Breast epithelium (tissue), 3 donors: ENCODE measurements around the gene OR7E24.

Experiments used
- POLR2A ChIP-seq: fragments of 450-650 bp; IDR thresholded peaks from one replicate; pipeline ENCODE4 v1.6.1; 2016; ENCODE audit warnings: antibody characterized with exemption, mild to moderate bottlenecking, moderate library complexity
- POLR2AphosphoS5 ChIP-seq, 3 donors: sonication (generic); formaldehyde crosslinking; IDR thresholded peaks; one replicate each; pipeline ENCODE4 v1.6.1; 2017; ENCODE audit warnings: antibody characterized with exemption in 3 of 3
- TF ChIP-seq, protein P1 (sequence below), 3 donors: fragments of 450-650 bp; IDR thresholded peaks; one replicate each; pipeline ENCODE4 v1.5.1; 2016 to 2017; ENCODE audit warnings: antibody characterized with exemption in 3 of 3, mild to moderate bottlenecking in 3 of 3, moderate library complexity in 3 of 3

- TF ChIP-seq, protein P1, sequence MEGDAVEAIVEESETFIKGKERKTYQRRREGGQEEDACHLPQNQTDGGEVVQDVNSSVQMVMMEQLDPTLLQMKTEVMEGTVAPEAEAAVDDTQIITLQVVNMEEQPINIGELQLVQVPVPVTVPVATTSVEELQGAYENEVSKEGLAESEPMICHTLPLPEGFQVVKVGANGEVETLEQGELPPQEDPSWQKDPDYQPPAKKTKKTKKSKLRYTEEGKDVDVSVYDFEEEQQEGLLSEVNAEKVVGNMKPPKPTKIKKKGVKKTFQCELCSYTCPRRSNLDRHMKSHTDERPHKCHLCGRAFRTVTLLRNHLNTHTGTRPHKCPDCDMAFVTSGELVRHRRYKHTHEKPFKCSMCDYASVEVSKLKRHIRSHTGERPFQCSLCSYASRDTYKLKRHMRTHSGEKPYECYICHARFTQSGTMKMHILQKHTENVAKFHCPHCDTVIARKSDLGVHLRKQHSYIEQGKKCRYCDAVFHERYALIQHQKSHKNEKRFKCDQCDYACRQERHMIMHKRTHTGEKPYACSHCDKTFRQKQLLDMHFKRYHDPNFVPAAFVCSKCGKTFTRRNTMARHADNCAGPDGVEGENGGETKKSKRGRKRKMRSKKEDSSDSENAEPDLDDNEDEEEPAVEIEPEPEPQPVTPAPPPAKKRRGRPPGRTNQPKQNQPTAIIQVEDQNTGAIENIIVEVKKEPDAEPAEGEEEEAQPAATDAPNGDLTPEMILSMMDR (IDR thresholded peaks at IDR 0.05), result no peak
- no peak for TF ChIP-seq POLR2A
- no peak for TF ChIP-seq POLR2AphosphoS5 (IDR thresholded peaks at IDR 0.05)
Measured at GRCh38 chr19:9295411-9295849, 44.7 kb downstream of the OR7E24 start.
